ENCODE data around the gene ARHGEF17. TPM values are rescaled to one million over a fixed set of nuclear protein-coding genes. Genes with fewer than 3 reads are reported as not detected.

The ARHGEF17 gene
- total RNA-seq, 1 experiment from 2014 or later, result 24.0 TPM

GRCh38 chr11:73358071-73358470 is 50.0 kb downstream of the ARHGEF17 start:
- no peaks in the 10 kb centered on the region for H3K4me1 ChIP-seq (ENCODE audit: insufficient read depth, low read length, poor library complexity, severe bottlenecking)
- no peaks in the 10 kb centered on the region for H3K9me3 ChIP-seq (ENCODE audit: low read depth, low read length, poor library complexity, severe bottlenecking)
- H3K4me3 ChIP-seq (ENCODE audit: low read depth, low read length, poor library complexity, severe bottlenecking), result no peak overlapping the region
- CTCF ChIA-PET, result interaction anchor here (0.7 to 1.4 kb wide), 2 partner anchors 35 to 120 kb away, joined by 4 to 7 read pairs; no protein-coding TSS in a partner anchor
- no peak for DNase-seq (ENCODE audit: low spot score)
- intact Hi-C loops (cut with micrococcal nuclease; ENCODE audit: unreplicated experiment), result no loop called here
- H3K27ac ChIP-seq (ENCODE audit: low read depth, low read length, poor library complexity, severe bottlenecking), result no peak overlapping the region
- BruUV-seq (replicated peaks), result no TSS peak
- POLR2A ChIA-PET (ENCODE audit: low non-redundant PET), result no interaction called here
- no peaks in the 10 kb centered on the region for H3K27me3 ChIP-seq (replicated peaks; ENCODE audit: insufficient read depth, low read depth, low read length, poor library complexity)
- H3K36me3 ChIP-seq (ENCODE audit: insufficient read depth, low read length, poor library complexity, severe bottlenecking), result peaks cover 11% of the 10 kb centered on the region
- TF ChIP-seq EZH2 (IDR thresholded peaks at IDR 0.05; ENCODE audit: borderline replicate concordance, low read depth, low read length, poor library complexity, severe bottlenecking), result no peak
- TF ChIP-seq CTCF (conservative IDR thresholded peaks at IDR 0.05; ENCODE audit: low read depth, low read length), result no peak

GRCh38 chr11:73359341-73359740 is 51.3 kb downstream of the ARHGEF17 start:
- CTCF ChIA-PET, result interaction anchor here (0.6 kb wide), 1 partner anchor 39 kb away, joined by 7 read pairs; no protein-coding TSS in a partner anchor
- no peak overlapping the region for H3K4me3 ChIP-seq (ENCODE audit: low read depth, low read length, poor library complexity, severe bottlenecking)
- peaks cover 14% of the 10 kb centered on the region for H3K36me3 ChIP-seq (ENCODE audit: insufficient read depth, low read length, poor library complexity, severe bottlenecking)

GRCh38 chr11:73359930-73360742 is 52.1 kb downstream of the ARHGEF17 start:
- intact Hi-C loops (cut with micrococcal nuclease; ENCODE audit: unreplicated experiment), result no loop called here
- TF ChIP-seq EZH2 (IDR thresholded peaks at IDR 0.05; ENCODE audit: borderline replicate concordance, low read depth, low read length, poor library complexity, severe bottlenecking) (no peak), CTCF (conservative IDR thresholded peaks at IDR 0.05; ENCODE audit: low read depth, low read length) (peak; percentile 67)
- Histone ChIP-seq H3K9me3 (ENCODE audit: low read depth, low read length, poor library complexity, severe bottlenecking) (no peaks in the 10 kb centered on the region), H3K27ac (ENCODE audit: low read depth, low read length, poor library complexity, severe bottlenecking) (no peak overlapping the region), H3K27me3 (replicated peaks; ENCODE audit: insufficient read depth, low read depth, low read length, poor library complexity) (no peaks in the 10 kb centered on the region), H3K4me1 (ENCODE audit: insufficient read depth, low read length, poor library complexity, severe bottlenecking) (no peaks in the 10 kb centered on the region), H3K36me3 (ENCODE audit: insufficient read depth, low read length, poor library complexity, severe bottlenecking) (peaks cover 14% of the 10 kb centered on the region), H3K4me3 (ENCODE audit: low read depth, low read length, poor library complexity, severe bottlenecking) (no peak overlapping the region)
- peak; percentile 73 for DNase-seq (ENCODE audit: low spot score)
- ChIA-PET POLR2A (ENCODE audit: low non-redundant PET) (interaction anchor here (0.6 kb wide), 1 partner anchor 185 kb away, joined by 8 read pairs; no protein-coding TSS in a partner anchor), CTCF (interaction anchor here (0.6 to 1.3 kb wide), 8 partner anchors 9 to 238 kb away, joined by 3 to 21 read pairs (median 5); partner anchors contain the start of gene FAM168A)
- BruUV-seq (replicated peaks), result no TSS peak

More at GRCh38 chr11:73359341-73359740, 51.3 kb downstream of the ARHGEF17 start:
- no TSS peak for BruUV-seq (replicated peaks)
- Histone ChIP-seq H3K4me1 (ENCODE audit: insufficient read depth, low read length, poor library complexity, severe bottlenecking) (no peaks in the 10 kb centered on the region), H3K9me3 (ENCODE audit: low read depth, low read length, poor library complexity, severe bottlenecking) (no peaks in the 10 kb centered on the region), H3K27ac (ENCODE audit: low read depth, low read length, poor library complexity, severe bottlenecking) (no peak overlapping the region), H3K27me3 (replicated peaks; ENCODE audit: insufficient read depth, low read depth, low read length, poor library complexity) (no peaks in the 10 kb centered on the region)
- no peak for DNase-seq (ENCODE audit: low spot score)
- intact Hi-C loops (cut with micrococcal nuclease; ENCODE audit: unreplicated experiment), result no loop called here
- POLR2A ChIA-PET (ENCODE audit: low non-redundant PET), result no interaction called here
- TF ChIP-seq CTCF (conservative IDR thresholded peaks at IDR 0.05; ENCODE audit: low read depth, low read length) (no peak), EZH2 (IDR thresholded peaks at IDR 0.05; ENCODE audit: borderline replicate concordance, low read depth, low read length, poor library complexity, severe bottlenecking) (no peak)

Measured in A673 (cell line).